ENCODE data around the gene COPE.

GRCh38 chr19:18857223-18857622 lies 62.0 kb downstream of the COPE start:
- no peak for TF ChIP-seq POLR2A (IDR thresholded peaks at IDR 0.05)
- TF ChIP-seq, protein P1, sequence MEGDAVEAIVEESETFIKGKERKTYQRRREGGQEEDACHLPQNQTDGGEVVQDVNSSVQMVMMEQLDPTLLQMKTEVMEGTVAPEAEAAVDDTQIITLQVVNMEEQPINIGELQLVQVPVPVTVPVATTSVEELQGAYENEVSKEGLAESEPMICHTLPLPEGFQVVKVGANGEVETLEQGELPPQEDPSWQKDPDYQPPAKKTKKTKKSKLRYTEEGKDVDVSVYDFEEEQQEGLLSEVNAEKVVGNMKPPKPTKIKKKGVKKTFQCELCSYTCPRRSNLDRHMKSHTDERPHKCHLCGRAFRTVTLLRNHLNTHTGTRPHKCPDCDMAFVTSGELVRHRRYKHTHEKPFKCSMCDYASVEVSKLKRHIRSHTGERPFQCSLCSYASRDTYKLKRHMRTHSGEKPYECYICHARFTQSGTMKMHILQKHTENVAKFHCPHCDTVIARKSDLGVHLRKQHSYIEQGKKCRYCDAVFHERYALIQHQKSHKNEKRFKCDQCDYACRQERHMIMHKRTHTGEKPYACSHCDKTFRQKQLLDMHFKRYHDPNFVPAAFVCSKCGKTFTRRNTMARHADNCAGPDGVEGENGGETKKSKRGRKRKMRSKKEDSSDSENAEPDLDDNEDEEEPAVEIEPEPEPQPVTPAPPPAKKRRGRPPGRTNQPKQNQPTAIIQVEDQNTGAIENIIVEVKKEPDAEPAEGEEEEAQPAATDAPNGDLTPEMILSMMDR (IDR thresholded peaks at IDR 0.05) = no peak

Measured in lower leg skin (tissue), 3 donors.